ENCODE measurements around the gene GRIN3B.

The GRIN3B gene

GRCh38 chr19:1000095-1000494 is at the start of gene GRIN3B (continued):
- TF ChIP-seq IKZF3 (tag by site-specific recombination; IDR thresholded peaks at IDR 0.05) (peak; percentile 57; the same call in 1 of the 2 replicates), ZBTB21 (tag by site-specific recombination; IDR thresholded peaks at IDR 0.05) (no peak), ZNF280C (tag by site-specific recombination; IDR thresholded peaks at IDR 0.05) (no peak), ZNF423 (tag by site-specific recombination; IDR thresholded peaks at IDR 0.05) (0 out of 2 replicates have a peak, but pooled peaks have one; percentile 20), GLIS1 (tag by site-specific recombination; IDR thresholded peaks at IDR 0.05) (peak; percentile 75), ZNF747 (tag by site-specific recombination; IDR thresholded peaks at IDR 0.05) (no peak), ZNF169 (tag by site-specific recombination; IDR thresholded peaks at IDR 0.05) (no peak), ZNF561 (tag by site-specific recombination; IDR thresholded peaks at IDR 0.05; ENCODE audit: borderline replicate concordance) (peak; percentile 99), ZBTB7A (tag by site-specific recombination; IDR thresholded peaks at IDR 0.05; ENCODE audit: low read depth) (peak; percentile 93; the same call in 1 of the 2 replicates), ZIC2 (tag by site-specific recombination; IDR thresholded peaks at IDR 0.05) (peak; percentile 61), ZNF600 (tag by site-specific recombination; IDR thresholded peaks at IDR 0.05) (peak; percentile 62), ZBTB1 (tag by site-specific recombination; IDR thresholded peaks at IDR 0.05) (no peak), ZNF449 (tag by site-specific recombination; IDR thresholded peaks at IDR 0.05) (peak; percentile 39; the same call in 1 of the 2 replicates), ZNF19 (tag by site-specific recombination; IDR thresholded peaks at IDR 0.05; ENCODE audit: low read depth) (no peak), ZNF311 (tag by site-specific recombination; IDR thresholded peaks at IDR 0.05; ENCODE audit: borderline replicate concordance) (no peak), FEZF1 (tag by site-specific recombination; IDR thresholded peaks at IDR 0.05) (no peak), ZNF610 (tag by site-specific recombination; IDR thresholded peaks at IDR 0.05; ENCODE audit: borderline replicate concordance) (no peak), ZSCAN18 (tag by site-specific recombination; IDR thresholded peaks at IDR 0.05) (no peak), ZXDB (tag by site-specific recombination; IDR thresholded peaks at IDR 0.05) (no peak), ZNF785 (tag by site-specific recombination; IDR thresholded peaks at IDR 0.05) (0 out of 2 replicates have a peak, but pooled peaks have one; percentile 92), ZNF391 (tag by site-specific recombination; IDR thresholded peaks at IDR 0.05; ENCODE audit: borderline replicate concordance, low read depth) (peak; percentile 63; the same call in 1 of the 2 replicates), ZNF629 (tag by site-specific recombination; IDR thresholded peaks at IDR 0.05) (peak; percentile 44), ZSCAN16 (tag by site-specific recombination; IDR thresholded peaks at IDR 0.05) (no peak), ZNF529 (tag by site-specific recombination; IDR thresholded peaks at IDR 0.05; ENCODE audit: insufficient replicate concordance) (no peak), ZNF623 (tag by site-specific recombination; IDR thresholded peaks at IDR 0.05) (no peak), ZNF24 (tag by site-specific recombination; IDR thresholded peaks at IDR 0.05) (0 out of 2 replicates have a peak, but pooled peaks have one; percentile 40), ZNF660 (tag by site-specific recombination; IDR thresholded peaks at IDR 0.05) (peak; percentile 77), ZNF510 (tag by site-specific recombination; IDR thresholded peaks at IDR 0.05; ENCODE audit: insufficient replicate concordance) (no peak), WT1 (tag by site-specific recombination; IDR thresholded peaks at IDR 0.05) (0 out of 2 replicates have a peak, but pooled peaks have one; percentile 14), GLIS2 (tag by site-specific recombination; IDR thresholded peaks at IDR 0.05) (peak; percentile 78), ZNF514 (tag by site-specific recombination; IDR thresholded peaks at IDR 0.05) (no peak), ZNF76 (tag by site-specific recombination; IDR thresholded peaks at IDR 0.05; ENCODE audit: borderline replicate concordance, low read depth) (peak; percentile 69), OVOL3 (tag by site-specific recombination; IDR thresholded peaks at IDR 0.05) (no peak), ZNF184 (tag by site-specific recombination; IDR thresholded peaks at IDR 0.05) (0 out of 2 replicates have a peak, but pooled peaks have one; percentile 13), ZNF580 (tag by site-specific recombination; IDR thresholded peaks at IDR 0.05) (no peak), ZNF18 (tag by site-specific recombination; IDR thresholded peaks at IDR 0.05) (no peak)
